Neuronal stem cell (in vitro differentiated cells): ENCODE data around the gene LAMA5.

Experiments
- DNase-seq: peaks from one replicate; pipeline ENCODE4 v3.0.0-alpha.2; 2013; ENCODE audit warnings: low spot score
- H2AFZ ChIP-seq: one replicate; pipeline ENCODE4 v1.6.1; 2013; ENCODE audit warnings: mild to moderate bottlenecking, low read length, inconsistent platforms
- H2AK5ac ChIP-seq: 2 replicates; pipeline ENCODE4 v1.6.1; 2013; ENCODE audit warnings: low read depth, mild to moderate bottlenecking, inconsistent platforms, low read length, moderate library complexity, mixed read lengths
- H2BK120ac ChIP-seq: 2 replicates; pipeline ENCODE4 v1.6.1; 2013; ENCODE audit warnings: low read depth, mild to moderate bottlenecking, inconsistent platforms, low read length, moderate library complexity, mixed read lengths
- H2BK12ac ChIP-seq: one replicate; pipeline ENCODE4 v1.6.1; 2013; ENCODE audit warnings: low read length, inconsistent platforms
- H2BK15ac ChIP-seq: 2 replicates; pipeline ENCODE4 v1.6.1; 2013; ENCODE audit warnings: mild to moderate bottlenecking, low read length, inconsistent platforms, mixed read lengths
- H2BK5ac ChIP-seq: one replicate; pipeline ENCODE4 v1.6.1; 2013; ENCODE audit warnings: inconsistent platforms, mild to moderate bottlenecking, low read length, moderate library complexity
- H3K14ac ChIP-seq: one replicate; pipeline ENCODE4 v1.6.1; 2013; ENCODE audit warnings: low read length, inconsistent platforms
- H3K18ac ChIP-seq: 2 replicates; pipeline ENCODE4 v1.6.1; 2013; ENCODE audit warnings: low read length, inconsistent platforms
- H3K23ac ChIP-seq: 2 replicates; pipeline ENCODE4 v1.6.1; 2013; ENCODE audit warnings: low read depth, mild to moderate bottlenecking, mixed read lengths, low read length, inconsistent platforms; ENCODE audit not compliant: poor library complexity
- H3K27ac ChIP-seq: replicated peaks from 3 replicates; pipeline ENCODE4 v1.5.1; 2013; ENCODE audit warnings: low read length, inconsistent platforms
- H3K27me3 ChIP-seq, 3 experiments: 2 replicates each; pipeline ENCODE4 v1.6.1; 2013; ENCODE audit warnings: low read length in 3 of 3, mild to moderate bottlenecking in 2 of 3, inconsistent platforms in 1 of 3, low read depth in 1 of 3, mixed read lengths in 1 of 3, moderate library complexity in 1 of 3; ENCODE audit not compliant: control insufficient read depth in 3 of 3, insufficient read depth in 3 of 3
- H3K36me3 ChIP-seq, 2 donors: replicated peaks in 1 of 2; 2 replicates each; pipeline ENCODE4 v1.6.1; 2013; ENCODE audit warnings: low read length in 2 of 2; ENCODE audit not compliant: control insufficient read depth in 2 of 2, insufficient read depth in 2 of 2
- H3K4ac ChIP-seq: 2 replicates; pipeline ENCODE4 v1.6.1; 2013; ENCODE audit warnings: inconsistent platforms, mild to moderate bottlenecking, low read length, moderate library complexity
- H3K4me1 ChIP-seq, 2 donors: 1 replicate in 1 of 2; 2 replicates in 1 of 2; pipeline ENCODE4 v1.6.1; 2013; ENCODE audit warnings: low read length in 2 of 2, low read depth in 1 of 2; ENCODE audit not compliant: control insufficient read depth in 2 of 2, insufficient read depth in 1 of 2
- H3K4me2 ChIP-seq: one replicate; pipeline ENCODE4 v1.6.1; 2013; ENCODE audit warnings: mild to moderate bottlenecking, low read length, inconsistent platforms; ENCODE audit not compliant: insufficient read depth, poor library complexity, severe bottlenecking
- H3K4me3 ChIP-seq, 2 donors: 2 replicates each; pipeline ENCODE4 v1.5.1; 2013; ENCODE audit warnings: low read length in 2 of 2, mild to moderate bottlenecking in 2 of 2, inconsistent platforms in 1 of 2, moderate library complexity in 1 of 2
- H3K79me1 ChIP-seq: one replicate; pipeline ENCODE4 v1.6.1; 2013; ENCODE audit warnings: low read depth, mild to moderate bottlenecking, inconsistent platforms, low read length, moderate library complexity
- H3K9ac ChIP-seq: one replicate; pipeline ENCODE4 v1.6.1; 2013; ENCODE audit warnings: mild to moderate bottlenecking, low read depth, low read length, inconsistent platforms; ENCODE audit not compliant: poor library complexity
- H3K9me3 ChIP-seq, 2 donors: replicated peaks in 1 of 2; 2 replicates each; pipeline versions ENCODE3 to v1.6.1; 2013; ENCODE audit warnings: low read length in 2 of 2, mild to moderate bottlenecking in 2 of 2, inconsistent platforms in 1 of 2, low read depth in 1 of 2, mixed read lengths in 1 of 2, moderate library complexity in 1 of 2; ENCODE audit not compliant: control insufficient read depth in 2 of 2, insufficient read depth in 1 of 2
- H4K8ac ChIP-seq: one replicate; pipeline ENCODE4 v1.6.1; 2013; ENCODE audit warnings: low read depth, mild to moderate bottlenecking, inconsistent platforms, low read length, moderate library complexity
- H4K91ac ChIP-seq: one replicate; pipeline ENCODE4 v1.6.1; 2013; ENCODE audit warnings: low read length, low read depth, mild to moderate bottlenecking, inconsistent platforms; ENCODE audit not compliant: poor library complexity
- WGBS, 2 donors: extraction: QIAGEN DNeasy Blood & Tissue Kit; methylation state at CpG; one replicate each; pipeline ENCODE4 v1.1.7; 2013; ENCODE audit warnings: missing lambda C conversion rate in 2 of 2, mixed read lengths in 1 of 2; ENCODE audit not compliant: insufficient read length in 2 of 2, insufficient replicate concordance in 1 of 2; ENCODE audit errors: extremely low coverage in 2 of 2; 5-methylcytosine and 5-hydroxymethylcytosine counted together

Gene LAMA5

GRCh38 chr20:62351469-62352401 is 15.4 kb downstream of the LAMA5 start:
- H3K27me3 ChIP-seq = no peaks in the 10 kb centered on the region
- no peak overlapping the region for H2BK120ac ChIP-seq
- H3K27ac ChIP-seq = no peak overlapping the region
- H3K9me3 ChIP-seq = peaks cover 3 to 6% of the 10 kb centered on the region in 2 donors
- H4K91ac ChIP-seq = no peak overlapping the region
- no peak overlapping the region for H2BK5ac ChIP-seq
- H3K18ac ChIP-seq = no peak overlapping the region
- H3K23ac ChIP-seq = peak overlapping the region; percentile 43
- H3K14ac ChIP-seq = no peak overlapping the region
- no peak overlapping the region for H2BK15ac ChIP-seq
- peaks cover 26% of the 10 kb centered on the region for H3K79me1 ChIP-seq
- no peak overlapping the region for H3K4ac ChIP-seq
- peak overlapping the region; percentile 12 for H3K9ac ChIP-seq
- peaks cover 30 to 37% of the 10 kb centered on the region in 2 donors for H3K36me3 ChIP-seq
- no peak overlapping the region for H2AFZ ChIP-seq
- H2AK5ac ChIP-seq = no peak overlapping the region
- no CpG with 5 or more reads among the region's 60 CpGs for WGBS, 2 donors
- H3K4me2 ChIP-seq = no peak overlapping the region
- no peak for DNase-seq
- no peak overlapping the region for H4K8ac ChIP-seq
- H3K4me1 ChIP-seq = peaks cover 18 to 22% of the 10 kb centered on the region in 2 donors
- H3K4me3 ChIP-seq = no peak overlapping the region
- H2BK12ac ChIP-seq = no peak overlapping the region

GRCh38 chr20:62350629-62351422 is 16.3 kb downstream of the LAMA5 start:
- Histone ChIP-seq H3K4ac (no peak overlapping the region), H3K4me2 (no peak overlapping the region), H3K4me3 (no peak overlapping the region), H3K27ac (no peak overlapping the region), H3K23ac (peak overlapping the region; percentile 55), H3K14ac (no peak overlapping the region), H3K9me3 (peaks cover 3 to 6% of the 10 kb centered on the region in 2 donors), H2AK5ac (no peak overlapping the region), H2BK120ac (no peak overlapping the region), H3K9ac (no peak overlapping the region), H3K27me3 (no peaks in the 10 kb centered on the region), H4K8ac (no peak overlapping the region), H2AFZ (no peak overlapping the region), H3K79me1 (peaks cover 24% of the 10 kb centered on the region), H2BK5ac (no peak overlapping the region), H3K18ac (no peak overlapping the region), H2BK12ac (no peak overlapping the region), H3K4me1 (peaks cover 8 to 15% of the 10 kb centered on the region in 2 donors), H2BK15ac (no peak overlapping the region), H3K36me3 (peaks cover 39 to 42% of the 10 kb centered on the region in 2 donors), H4K91ac (no peak overlapping the region)
- no CpG with 5 or more reads among the region's 23 CpGs for WGBS, 2 donors
- no peak for DNase-seq

DNA sequence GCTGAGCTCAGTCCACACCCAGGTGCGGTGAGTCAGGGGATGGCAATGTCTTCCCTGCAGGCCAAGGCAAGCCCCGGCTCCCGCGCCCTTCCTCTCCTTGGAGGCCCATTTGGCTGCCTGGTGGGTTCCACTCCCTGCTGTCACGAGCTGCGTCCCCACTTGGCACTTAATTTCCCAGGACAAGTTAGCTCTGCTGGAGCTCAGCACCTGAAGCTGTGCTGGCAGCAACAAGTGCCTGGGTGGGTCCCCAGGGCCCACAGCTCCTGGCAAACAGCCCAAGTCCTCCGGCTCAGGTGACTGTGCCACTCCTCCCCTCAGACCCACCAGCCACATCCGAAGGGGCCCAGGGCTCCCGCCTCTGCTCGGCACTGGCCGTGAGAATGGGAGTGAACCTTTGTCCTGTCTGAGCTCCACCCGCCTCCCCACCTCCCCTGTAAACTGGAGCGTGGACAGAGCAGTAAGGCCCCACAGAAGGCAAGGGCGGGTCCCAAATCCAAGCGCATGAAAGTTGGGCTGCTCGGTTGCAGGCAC is 16.9 kb downstream of the LAMA5 start:
- Histone ChIP-seq H3K4me3 (no peak overlapping the region), H3K4ac (no peak overlapping the region), H4K8ac (no peak overlapping the region), H3K14ac (peak overlapping the region; percentile 21), H4K91ac (no peak overlapping the region), H2AFZ (no peak overlapping the region), H3K4me1 (peaks cover 5 to 9% of the 10 kb centered on the region in 2 donors), H3K27me3 (no peaks in the 10 kb centered on the region), H2BK15ac (no peak overlapping the region), H2BK12ac (no peak overlapping the region), H3K36me3 (peaks cover 42% of the 10 kb centered on the region in 2 donors), H3K79me1 (peaks cover 23% of the 10 kb centered on the region), H3K23ac (peak overlapping the region; percentile 55), H3K9ac (no peak overlapping the region), H3K9me3 (peaks cover 3 to 6% of the 10 kb centered on the region in 2 donors), H2BK120ac (no peak overlapping the region), H2BK5ac (no peak overlapping the region), H2AK5ac (peak overlapping the region; percentile 28), H3K27ac (no peak overlapping the region), H3K18ac (peak overlapping the region; percentile 28), H3K4me2 (no peak overlapping the region)
- WGBS, 2 donors = no CpG with 5 or more reads among the region's 16 CpGs
- no peak for DNase-seq
